Stimulated activated naive CD8-positive, alpha-beta T cell treated with anti-CD3 and anti-CD28 coated beads, Interleukin-15, Interleukin-2, amounts not matched to agents 100 ng/mL and 50 ng/mL, for 24 hours (primary cell): ENCODE measurements around the gene PRAMEF5.
"Not testable (repeated sequence)": the region's sequence is repeated elsewhere in the genome, so short reads cannot be mapped to it uniquely, and the experiment has no call there.

Experiments
- H3K27ac Mint-ChIP-seq: one replicate; pipeline ENCODE4 v1.8.0; 2021; ENCODE audit warnings: mild to moderate bottlenecking, mixed read lengths
- H3K27me3 Mint-ChIP-seq: one replicate; pipeline ENCODE4 v1.8.0; 2021; ENCODE audit warnings: mixed read lengths
- H3K36me3 Mint-ChIP-seq: one replicate; pipeline ENCODE4 v1.8.0; 2021; ENCODE audit warnings: low read depth, mixed read lengths
- H3K4me1 Mint-ChIP-seq: one replicate; pipeline ENCODE4 v1.8.0; 2021; ENCODE audit warnings: low read depth, mixed read lengths
- H3K4me3 Mint-ChIP-seq: one replicate; pipeline ENCODE4 v1.8.0; 2021; ENCODE audit warnings: mild to moderate bottlenecking, mixed read lengths
- H3K9me3 Mint-ChIP-seq: one replicate; pipeline ENCODE4 v1.8.0; 2021; ENCODE audit warnings: mixed read lengths

PRAMEF5 gene

GRCh38 chr1:13253898-13254297 lies at the start of gene PRAMEF5:
TSS of gene PRAMEF5 (plus strand) at chr1:13254198. CDS start at chr1:13259269, 5,071 bp downstream.
- H3K4me1 Mint-ChIP-seq, H3K9me3 Mint-ChIP-seq, H3K36me3 Mint-ChIP-seq, H3K27ac Mint-ChIP-seq, H3K4me3 Mint-ChIP-seq, H3K27me3 Mint-ChIP-seq: not testable (repeated sequence)

GRCh38 chr1:13208712-13209111 lies 45.3 kb upstream of the PRAMEF5 start:
- not testable (repeated sequence) for H3K9me3 Mint-ChIP-seq, H3K27ac Mint-ChIP-seq, H3K4me3 Mint-ChIP-seq, H3K27me3 Mint-ChIP-seq, H3K4me1 Mint-ChIP-seq, H3K36me3 Mint-ChIP-seq

- H3K4me1 Mint-ChIP-seq, H3K36me3 Mint-ChIP-seq, H3K27ac Mint-ChIP-seq, H3K4me3 Mint-ChIP-seq, H3K27me3 Mint-ChIP-seq, H3K9me3 Mint-ChIP-seq: not testable (repeated sequence)
Observed at GRCh38 chr1:13216619-13217018, 37.4 kb upstream of the PRAMEF5 start.

- H3K27me3 Mint-ChIP-seq, H3K27ac Mint-ChIP-seq, H3K4me3 Mint-ChIP-seq, H3K36me3 Mint-ChIP-seq, H3K4me1 Mint-ChIP-seq, H3K9me3 Mint-ChIP-seq: not testable (repeated sequence)
Observed at GRCh38 chr1:13219203-13219602, 34.8 kb upstream of the PRAMEF5 start.

- H3K4me3 Mint-ChIP-seq, H3K27me3 Mint-ChIP-seq, H3K9me3 Mint-ChIP-seq, H3K4me1 Mint-ChIP-seq, H3K27ac Mint-ChIP-seq, H3K36me3 Mint-ChIP-seq: not testable (repeated sequence)
Observed at GRCh38 chr1:13222788-13223187, 31.2 kb upstream of the PRAMEF5 start.

- Mint-ChIP-seq H3K27me3 (no peaks in the 10 kb centered on the region), H3K27ac (no peak overlapping the region), H3K36me3 (no peaks in the 10 kb centered on the region), H3K9me3 (no peaks in the 10 kb centered on the region), H3K4me1 (no peaks in the 10 kb centered on the region), H3K4me3 (no peak overlapping the region)
Observed at GRCh38 chr1:13224480-13225060, 29.4 kb upstream of the PRAMEF5 start.

GRCh38 chr1:13225675-13226204 lies 28.3 kb upstream of the PRAMEF5 start, which contains the start of gene PRAMEF18:
TSS of gene PRAMEF18 (minus strand) at chr1:13226154. CDS start at chr1:13226106, 48 bp downstream.
- not testable (repeated sequence) for H3K9me3 Mint-ChIP-seq, H3K27me3 Mint-ChIP-seq, H3K4me1 Mint-ChIP-seq, H3K27ac Mint-ChIP-seq, H3K36me3 Mint-ChIP-seq, H3K4me3 Mint-ChIP-seq

GRCh38 chr1:13227271-13228055 lies 26.5 kb upstream of the PRAMEF5 start:
- not testable (repeated sequence) for H3K27ac Mint-ChIP-seq, H3K36me3 Mint-ChIP-seq, H3K27me3 Mint-ChIP-seq, H3K4me1 Mint-ChIP-seq, H3K9me3 Mint-ChIP-seq, H3K4me3 Mint-ChIP-seq

GRCh38 chr1:13228343-13228781 lies 25.6 kb upstream of the PRAMEF5 start:
- H3K9me3 Mint-ChIP-seq, result no peaks in the 10 kb centered on the region
- H3K4me1 Mint-ChIP-seq, result no peaks in the 10 kb centered on the region
- H3K4me3 Mint-ChIP-seq, result no peak overlapping the region
- no peaks in the 10 kb centered on the region for H3K36me3 Mint-ChIP-seq
- H3K27me3 Mint-ChIP-seq, result no peaks in the 10 kb centered on the region
- H3K27ac Mint-ChIP-seq, result no peak overlapping the region

- not testable (repeated sequence) for H3K4me1 Mint-ChIP-seq, H3K27me3 Mint-ChIP-seq, H3K36me3 Mint-ChIP-seq, H3K4me3 Mint-ChIP-seq, H3K9me3 Mint-ChIP-seq, H3K27ac Mint-ChIP-seq
Observed at GRCh38 chr1:13230096-13230495, 23.9 kb upstream of the PRAMEF5 start.

GRCh38 chr1:13230601-13231000 lies 23.4 kb upstream of the PRAMEF5 start:
- H3K4me3 Mint-ChIP-seq, H3K36me3 Mint-ChIP-seq, H3K9me3 Mint-ChIP-seq, H3K27me3 Mint-ChIP-seq, H3K27ac Mint-ChIP-seq, H3K4me1 Mint-ChIP-seq: not testable (repeated sequence)

GRCh38 chr1:13231061-13231750 lies 22.8 kb upstream of the PRAMEF5 start:
- H3K27ac Mint-ChIP-seq, H3K4me3 Mint-ChIP-seq, H3K9me3 Mint-ChIP-seq, H3K4me1 Mint-ChIP-seq, H3K36me3 Mint-ChIP-seq, H3K27me3 Mint-ChIP-seq: not testable (repeated sequence)

- not testable (repeated sequence) for H3K4me1 Mint-ChIP-seq, H3K27ac Mint-ChIP-seq, H3K27me3 Mint-ChIP-seq, H3K4me3 Mint-ChIP-seq, H3K36me3 Mint-ChIP-seq, H3K9me3 Mint-ChIP-seq
Observed at GRCh38 chr1:13232056-13232455, 21.9 kb upstream of the PRAMEF5 start.

- H3K36me3 Mint-ChIP-seq, H3K27ac Mint-ChIP-seq, H3K4me1 Mint-ChIP-seq, H3K4me3 Mint-ChIP-seq, H3K9me3 Mint-ChIP-seq, H3K27me3 Mint-ChIP-seq: not testable (repeated sequence)
Observed at GRCh38 chr1:13234057-13234456, 19.9 kb upstream of the PRAMEF5 start.

- not testable (repeated sequence) for H3K4me1 Mint-ChIP-seq, H3K27ac Mint-ChIP-seq, H3K27me3 Mint-ChIP-seq
Observed at GRCh38 chr1:13237572-13237971, 16.4 kb upstream of the PRAMEF5 start.

More at GRCh38 chr1:13237572-13237971, 16.4 kb upstream of the PRAMEF5 start:
- H3K36me3 Mint-ChIP-seq, H3K9me3 Mint-ChIP-seq, H3K4me3 Mint-ChIP-seq: not testable (repeated sequence)
